Heart right ventricle (tissue), 16 donors: ENCODE measurements around the gene ZNF207. TPM values are rescaled to one million over a fixed set of nuclear protein-coding genes. Genes with fewer than 3 reads are reported as not detected.
"Not testable (repeated sequence)": the region's sequence is repeated elsewhere in the genome, so short reads cannot be mapped to it uniquely, and the experiment has no call there.

Source experiments
- ATAC-seq, 8 donors: fragments of 200-7000 bp; cut with Tn5 transposase; one replicate each; pipeline ENCODE4 v1.9.1; 2020; ENCODE audit warnings: mild to moderate bottlenecking in 8 of 8, moderate library complexity in 8 of 8, moderate number of reproducible peaks in 1 of 8
- DNase-seq, 2 donors: peaks; one replicate each; pipeline ENCODE4 v3.0.0-alpha.2; 2020
- H3K27ac ChIP-seq, 10 donors: fragments of 200-600 bp; sonication (generic) in 2 of 10; one replicate each; pipeline versions ENCODE4 v1.5.0 to v1.8.0; 2020 to 2022; ENCODE audit warnings: mild to moderate bottlenecking in 3 of 10
- H3K27me3 ChIP-seq, 7 donors: fragments of 200-600 bp; one replicate each; pipeline ENCODE4 v1.8.0; 2021 to 2022; ENCODE audit warnings: mild to moderate bottlenecking in 2 of 7
- H3K36me3 ChIP-seq, 9 donors: fragments of 200-600 bp; sonication (generic) in 1 of 9; one replicate each; pipeline versions ENCODE4 v1.5.0 to v1.8.0; 2020 to 2022; ENCODE audit warnings: mild to moderate bottlenecking in 2 of 9
- H3K4me1 ChIP-seq, 9 donors: fragments of 200-600 bp; sonication (generic) in 1 of 9; one replicate each; pipeline versions ENCODE4 v1.5.0 to v1.8.0; 2020 to 2022; ENCODE audit warnings: mild to moderate bottlenecking in 4 of 9
- H3K4me3 ChIP-seq, 10 donors: fragments of 200-600 bp; sonication (generic) in 2 of 10; one replicate each; pipeline versions ENCODE4 v1.5.0 to v1.8.0; 2020 to 2022; ENCODE audit warnings: mild to moderate bottlenecking in 7 of 10, moderate library complexity in 2 of 10
- H3K9me3 ChIP-seq, 11 donors: fragments of 200-600 bp in 10 of 11; sonication (generic) in 2 of 11; one replicate each; pipeline versions ENCODE4 v1.5.0 to v1.8.0; 2013 to 2022; ENCODE audit warnings: mild to moderate bottlenecking in 2 of 11, control low read depth in 1 of 11, moderate library complexity in 1 of 11
- CTCF ChIP-seq, 9 donors: fragments of 200-600 bp; sonication (generic) in 2 of 9; IDR thresholded peaks; one replicate each; pipeline versions ENCODE4 v1.5.0 to v1.8.0; 2021 to 2022; ENCODE audit warnings: antibody characterized with exemption in 9 of 9, mild to moderate bottlenecking in 5 of 9, moderate library complexity in 1 of 9
- WGBS, 2 donors: extraction: QIAGEN DNeasy Blood & Tissue Kit; methylation state at CpG; one replicate each; pipeline ENCODE4 v1.1.7; 2013; ENCODE audit warnings: inconsistent platforms in 1 of 2; 5-methylcytosine and 5-hydroxymethylcytosine counted together
- intact Hi-C, 10 donors: fragments of 100-400 bp; cut with DNase I; formaldehyde crosslinking; loops; one replicate each; pipeline versions ENCODE4 v1.11.1 to v1.14.2; 2022
- polyA plus RNA-seq, 2 donors: library from polyadenylated mRNA; stranded (reverse); fragments of 200-250 nt; gene quantifications; one replicate each; pipeline ENCODE4 v1.2.3, GENCODE V29; 2013
- total RNA-seq, 10 donors: library from RNA; stranded (reverse); fragmentation: NEBNext Ultra II Directional in 3 of 10; extraction: Animal tissue kit (Norgen Biotek cat#: 25700) in 3 of 10; gene quantifications; one replicate each; pipeline versions ENCODE4 v1.2.1 to v1.2.4, GENCODE V29; 2021 to 2023
- donor health status: Arrhythmogenic right ventricular cardiomyopathy.
- donor health status: ischemic (EF 13 %, LVEDD 7.1; RV severe dilation, severe dysfunction).
- donor health status: healthy with polysubstance abuse.
- donor health status: DM: no; HTN: yes; CAD: no.
- donor health status: DM: no; HTN: no; CAD: no.
- donor health status: ischemic (EF 25% LVEDD 6.9; RV normal size, moderate dysfunction).
- donor health status: ischemic (EF 25% LVEDD 5.7; RV mildly dilated, moderate dysfunction).
- donor health status: healthy.
- donor health status: DM: yes; HTN: yes; CAD: no.
- donor health status: Ischemic cardiomyopathy.
- donor health status: ischemic (EF 35%, LVEDD 5.7; RV mildly dilated, moderate dysfunction).
- donor health status: nonischemic (EF 11% LVEDD 7.7; RV severe dilation, severe dysfunction).
- donor health status: DM: yes; HTN: yes; CAD: no.
- donor health status: PGD.
- donor health status: ischemic (EF 29% LVEDD 5.4; RV normal size, mild dysfunction).
- donor health status: nonischemic (EF 23%, LVEDD 6.1; RV moderate dilation, normal function).

The ZNF207 gene
- total and polyA plus RNA-seq, 12 donors: 39.9 to 86.7 (median 78.1) TPM

- Histone ChIP-seq H3K4me3 (no peak overlapping the region), H3K27ac (no peak overlapping the region), H3K27me3 (peaks cover 0 to 20% (median 2%) of the 10 kb centered on the region in 7 donors), H3K4me1 (peaks cover 0 to 5% (median 0%) of the 10 kb centered on the region in 9 donors), H3K9me3 (no peaks in the 10 kb centered on the region), H3K36me3 (no peaks in the 10 kb centered on the region)
- no peak for TF ChIP-seq CTCF (IDR thresholded peaks at IDR 0.05)
- ATAC-seq: no peak
- WGBS, 2 donors: 80 to 83% methylated on average over 9 of the region's 9 CpGs
- intact Hi-C loops: loop anchor here in 1 of 10 donors (5.0 kb wide), 1 partner anchor 62 kb away; no protein-coding TSS in a partner anchor
- no peak for DNase-seq
Observed at GRCh38 chr17:32314636-32315035, 35.3 kb upstream of the ZNF207 start.

GRCh38 chr17:32315171-32315570, 34.8 kb upstream of the ZNF207 start:
- Histone ChIP-seq H3K9me3 (no peaks in the 10 kb centered on the region), H3K4me3 (no peak overlapping the region), H3K27ac (no peak overlapping the region), H3K27me3 (peaks cover 0 to 20% (median 2%) of the 10 kb centered on the region in 7 donors), H3K4me1 (peaks cover 0 to 5% (median 0%) of the 10 kb centered on the region in 9 donors), H3K36me3 (no peaks in the 10 kb centered on the region)
- no peak for TF ChIP-seq CTCF (IDR thresholded peaks at IDR 0.05)
- DNase-seq (no peak), ATAC-seq (no peak)
- intact Hi-C loops: loop anchor here in 1 of 10 donors (5.0 kb wide), 1 partner anchor 63 kb away; no protein-coding TSS in a partner anchor
- WGBS, 2 donors: 82 to 87% methylated on average over 8 of the region's 8 CpGs

DNA sequence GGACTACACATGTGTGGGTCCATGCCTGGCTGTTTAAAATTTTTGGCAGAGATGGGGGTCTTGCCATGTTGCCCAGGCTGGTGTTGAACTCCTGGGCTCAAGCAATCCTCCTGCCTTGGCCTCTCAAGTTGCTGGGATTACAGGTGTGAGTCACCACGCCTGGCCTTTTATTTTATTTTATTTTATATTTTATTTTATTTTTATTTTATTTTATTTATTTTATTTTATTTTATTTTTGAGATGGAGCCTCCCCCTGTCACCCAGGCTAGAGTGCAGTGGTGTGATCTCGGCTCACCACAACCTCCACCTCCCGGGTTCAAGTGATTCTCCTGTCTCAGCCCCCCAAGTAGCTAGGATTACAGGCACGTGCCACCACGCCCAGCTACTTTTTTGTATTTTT, 33.3 kb upstream of the ZNF207 start:
- 94 to 95% methylated on average over 5 of the region's 5 CpGs for WGBS, 2 donors
- intact Hi-C loops: loop anchor here in 1 of 10 donors (5.0 kb wide), 1 partner anchor 64 kb away; no protein-coding TSS in a partner anchor
- not testable (repeated sequence) for H3K9me3 ChIP-seq, H3K27ac ChIP-seq, H3K4me1 ChIP-seq, H3K36me3 ChIP-seq, DNase-seq, ATAC-seq, H3K4me3 ChIP-seq
- peaks cover 0 to 20% (median 2%) of the 10 kb centered on the region in 7 donors for H3K27me3 ChIP-seq

GRCh38 chr17:32317353-32317752, 32.6 kb upstream of the ZNF207 start:
- peaks cover 0 to 4% (median 0%) of the 10 kb centered on the region in 9 donors for H3K4me1 ChIP-seq

More at GRCh38 chr17:32317353-32317752, 32.6 kb upstream of the ZNF207 start:
- Histone ChIP-seq H3K4me3 (no peak overlapping the region), H3K36me3 (no peaks in the 10 kb centered on the region), H3K27me3 (peaks cover 0 to 19% (median 2%) of the 10 kb centered on the region in 7 donors), H3K9me3 (no peaks in the 10 kb centered on the region), H3K27ac (no peak overlapping the region)
- WGBS, 2 donors: 82 to 86% methylated on average over 4 of the region's 4 CpGs
- intact Hi-C loops: loop anchor here in 1 of 10 donors (5.0 kb wide), 1 partner anchor 65 kb away; no protein-coding TSS in a partner anchor
- DNase-seq (no peak), ATAC-seq (no peak)
- TF ChIP-seq CTCF (IDR thresholded peaks at IDR 0.05): no peak
